DOHH2 (cell line): ENCODE data around the gene HERC4.

Experiments used
- H3F3A ChIP-seq: fragments of 200-600 bp; sonication (generic), shearing (Covaris generic); 2 replicates; pipeline ENCODE4 v1.6.0; 2016; ENCODE audit warnings: antibody characterized with exemption, mild to moderate bottlenecking; ENCODE audit not compliant: control insufficient read depth, insufficient read depth
- H3K27ac ChIP-seq: fragments of 200-600 bp; sonication (generic); 2 replicates; pipeline ENCODE4 v1.5.1; 2014; ENCODE audit warnings: low read depth, mild to moderate bottlenecking, low read length, moderate library complexity
- H3K27me3 ChIP-seq: fragments of 200-600 bp; sonication (generic); 2 replicates; pipeline ENCODE4 v1.6.1; 2014; ENCODE audit warnings: mild to moderate bottlenecking, low read length, mixed read lengths; ENCODE audit not compliant: control insufficient read depth
- H3K36me3 ChIP-seq: fragments of 200-600 bp; sonication (generic); 2 replicates; pipeline ENCODE4 v1.6.1; 2014; ENCODE audit warnings: mild to moderate bottlenecking, low read length, moderate library complexity, mixed read lengths; ENCODE audit not compliant: control insufficient read depth
- H3K4me1 ChIP-seq: fragments of 200-600 bp; sonication (generic); 2 replicates; pipeline ENCODE4 v1.6.1; 2014; ENCODE audit warnings: mild to moderate bottlenecking, low read length, mixed read lengths; ENCODE audit not compliant: control insufficient read depth
- H3K4me2 ChIP-seq: fragments of 200-600 bp; sonication (generic); 2 replicates; pipeline ENCODE4 v1.6.0; 2014; ENCODE audit warnings: mild to moderate bottlenecking, low read length, moderate library complexity
- H3K4me3 ChIP-seq: fragments of 200-600 bp; sonication (generic); 2 replicates; pipeline ENCODE4 v1.5.1; 2014; ENCODE audit warnings: mild to moderate bottlenecking, low read length, mixed read lengths
- H3K79me2 ChIP-seq: fragments of 200-600 bp; sonication (generic); 2 replicates; pipeline ENCODE4 v1.6.1; 2014; ENCODE audit warnings: mild to moderate bottlenecking, low read length, mixed read lengths; ENCODE audit not compliant: control insufficient read depth
- H3K9me2 ChIP-seq: fragments of 200-600 bp; sonication (generic); replicated peaks from 2 replicates; pipeline ENCODE4 v1.6.1; 2014; ENCODE audit warnings: mild to moderate bottlenecking, low read length, mixed read lengths; ENCODE audit not compliant: control insufficient read depth
- H3K9me3 ChIP-seq: fragments of 200-600 bp; sonication (generic); 2 replicates; pipeline ENCODE4 v1.6.1; 2014; ENCODE audit warnings: antibody characterized with exemption, low read length, mixed read lengths; ENCODE audit not compliant: control insufficient read depth, insufficient read depth
- H4K20me1 ChIP-seq: fragments of 200-600 bp; sonication (generic); 2 replicates; pipeline ENCODE4 v1.6.0; 2014; ENCODE audit warnings: low read depth, mild to moderate bottlenecking, antibody characterized with exemption, low read length, moderate library complexity; ENCODE audit not compliant: control insufficient read depth, insufficient read depth
- EZH2phosphoT487 ChIP-seq: fragments of 200-600 bp; sonication (generic); IDR thresholded peaks from 2 replicates; pipeline ENCODE4 v1.6.1; 2017; ENCODE audit warnings: borderline replicate concordance, mild to moderate bottlenecking, antibody characterized with exemption, low read length, moderate library complexity, mixed read lengths
- TF ChIP-seq, protein P1 (sequence below): fragments of 200-600 bp; sonication (generic); IDR thresholded peaks from one replicate; pipeline ENCODE4 v1.5.1; 2014; ENCODE audit warnings: antibody characterized with exemption, mild to moderate bottlenecking, low read depth, low read length; ENCODE audit not compliant: poor library complexity, severe bottlenecking

Gene HERC4

DNA sequence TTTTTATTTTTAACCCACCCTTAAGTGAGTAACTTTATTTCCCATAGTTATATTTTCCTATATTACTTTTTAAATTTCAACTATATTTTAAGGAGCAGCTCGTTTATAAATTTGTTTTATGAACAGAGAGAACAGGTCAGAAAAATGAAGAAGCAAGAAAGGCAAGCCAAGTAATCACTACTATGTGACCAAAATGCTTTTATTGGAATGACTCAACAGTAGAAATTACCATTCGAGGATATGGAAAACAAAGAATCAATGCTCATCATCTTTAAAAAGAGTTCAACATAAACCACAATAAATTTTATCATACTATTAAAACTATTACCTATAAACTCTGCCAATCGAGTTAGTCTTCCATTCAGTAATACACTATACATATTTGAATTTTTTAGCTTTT is 7.6 kb downstream of the HERC4 start:
- peaks cover 50% of the 10 kb centered on the region for H3K79me2 ChIP-seq
- peaks cover 33% of the 10 kb centered on the region for H3K36me3 ChIP-seq
- no peaks in the 10 kb centered on the region for H3K27me3 ChIP-seq
- no peaks in the 10 kb centered on the region for H3K9me2 ChIP-seq
- H3K4me2 ChIP-seq: no peak overlapping the region
- no peak overlapping the region for H3K4me3 ChIP-seq
- H4K20me1 ChIP-seq: no peaks in the 10 kb centered on the region
- H3K9me3 ChIP-seq: no peaks in the 10 kb centered on the region
- no peak for TF ChIP-seq EZH2phosphoT487
- TF ChIP-seq, protein P1, sequence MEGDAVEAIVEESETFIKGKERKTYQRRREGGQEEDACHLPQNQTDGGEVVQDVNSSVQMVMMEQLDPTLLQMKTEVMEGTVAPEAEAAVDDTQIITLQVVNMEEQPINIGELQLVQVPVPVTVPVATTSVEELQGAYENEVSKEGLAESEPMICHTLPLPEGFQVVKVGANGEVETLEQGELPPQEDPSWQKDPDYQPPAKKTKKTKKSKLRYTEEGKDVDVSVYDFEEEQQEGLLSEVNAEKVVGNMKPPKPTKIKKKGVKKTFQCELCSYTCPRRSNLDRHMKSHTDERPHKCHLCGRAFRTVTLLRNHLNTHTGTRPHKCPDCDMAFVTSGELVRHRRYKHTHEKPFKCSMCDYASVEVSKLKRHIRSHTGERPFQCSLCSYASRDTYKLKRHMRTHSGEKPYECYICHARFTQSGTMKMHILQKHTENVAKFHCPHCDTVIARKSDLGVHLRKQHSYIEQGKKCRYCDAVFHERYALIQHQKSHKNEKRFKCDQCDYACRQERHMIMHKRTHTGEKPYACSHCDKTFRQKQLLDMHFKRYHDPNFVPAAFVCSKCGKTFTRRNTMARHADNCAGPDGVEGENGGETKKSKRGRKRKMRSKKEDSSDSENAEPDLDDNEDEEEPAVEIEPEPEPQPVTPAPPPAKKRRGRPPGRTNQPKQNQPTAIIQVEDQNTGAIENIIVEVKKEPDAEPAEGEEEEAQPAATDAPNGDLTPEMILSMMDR: no peak
- peaks cover 8% of the 10 kb centered on the region; the same call in 1 of the 2 replicates for H3K4me1 ChIP-seq
- no peaks in the 10 kb centered on the region for H3F3A ChIP-seq
- no peak overlapping the region for H3K27ac ChIP-seq

DNA sequence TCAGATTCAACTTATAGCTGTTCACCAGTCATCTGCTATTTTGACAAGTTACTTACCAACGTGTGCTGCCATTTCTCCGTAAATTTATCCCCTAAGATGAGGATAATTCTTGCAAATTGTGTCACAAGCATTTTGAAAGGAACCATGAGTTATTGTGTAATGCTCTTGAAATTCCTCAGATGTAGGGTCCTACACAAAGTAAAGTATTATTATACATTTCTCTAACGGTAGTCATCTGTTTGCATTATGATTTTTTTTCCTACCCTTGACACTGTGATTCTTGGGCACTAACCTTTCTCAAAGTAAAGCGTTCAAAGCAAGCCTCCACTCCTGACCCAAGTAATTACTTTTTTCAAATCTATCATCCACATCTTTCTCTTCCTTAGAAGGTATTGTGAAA is 8.1 kb downstream of the HERC4 start:
- H3F3A ChIP-seq: no peaks in the 10 kb centered on the region
- H3K9me2 ChIP-seq: no peaks in the 10 kb centered on the region
- H3K27me3 ChIP-seq: no peaks in the 10 kb centered on the region
- H3K4me1 ChIP-seq: peaks cover 7% of the 10 kb centered on the region; the same call in 1 of the 2 replicates
- no peak overlapping the region for H3K4me3 ChIP-seq
- H4K20me1 ChIP-seq: no peaks in the 10 kb centered on the region
- H3K9me3 ChIP-seq: no peaks in the 10 kb centered on the region
- H3K27ac ChIP-seq: no peak overlapping the region
- H3K36me3 ChIP-seq: peaks cover 31% of the 10 kb centered on the region
- H3K4me2 ChIP-seq: no peak overlapping the region
- peaks cover 45% of the 10 kb centered on the region for H3K79me2 ChIP-seq
- TF ChIP-seq EZH2phosphoT487: no peak
- TF ChIP-seq, protein P1: no peak

DNA sequence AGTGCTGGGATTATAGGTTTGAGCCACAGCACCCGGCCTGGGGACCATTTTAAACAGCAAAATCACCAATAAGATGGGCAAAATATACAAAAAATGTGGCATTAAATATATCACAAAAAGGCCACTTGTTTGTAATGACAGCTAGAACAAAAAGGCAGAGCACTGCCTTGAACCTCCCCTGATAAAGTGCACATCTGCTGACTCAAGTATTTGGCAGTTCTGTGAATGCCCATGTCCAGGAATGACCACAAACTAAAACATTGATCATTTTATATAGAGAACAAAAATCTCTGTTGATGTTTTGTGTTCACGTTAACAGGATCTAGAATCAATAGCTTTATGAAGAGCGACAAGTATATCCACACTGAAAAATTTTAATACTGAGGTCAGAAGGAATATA is 21.5 kb downstream of the HERC4 start:
- H3F3A ChIP-seq: peaks cover 8% of the 10 kb centered on the region
- peaks cover 12% of the 10 kb centered on the region for H3K79me2 ChIP-seq
- no peaks in the 10 kb centered on the region for H3K27me3 ChIP-seq
- H3K4me3 ChIP-seq: no peak overlapping the region
- no peaks in the 10 kb centered on the region for H4K20me1 ChIP-seq
- peaks cover 21% of the 10 kb centered on the region for H3K4me1 ChIP-seq
- H3K4me2 ChIP-seq: no peak overlapping the region
- no peaks in the 10 kb centered on the region for H3K9me2 ChIP-seq
- no peaks in the 10 kb centered on the region for H3K9me3 ChIP-seq
- H3K27ac ChIP-seq: no peak overlapping the region
- TF ChIP-seq, protein P1: no peak
- TF ChIP-seq EZH2phosphoT487: no peak
- peaks cover 14% of the 10 kb centered on the region for H3K36me3 ChIP-seq
